SH-SY5Y (cell line): ENCODE results near the gene DOCK3.

ENCODE experiments used
- GATA2 ChIP-seq: IDR thresholded peaks from 2 replicates; pipeline ENCODE4 v1.6.1; 2011; ENCODE audit warnings: mild to moderate bottlenecking, low read depth, low read length
- GATA3 ChIP-seq: IDR thresholded peaks from 2 replicates; pipeline ENCODE4 v1.6.1; 2011; ENCODE audit warnings: low read depth, mild to moderate bottlenecking, low read length, moderate library complexity

DOCK3 gene

GRCh38 chr3:51110586-51110985 is 435.9 kb downstream of the DOCK3 start:
- TF ChIP-seq GATA3: no peak
- TF ChIP-seq GATA2: no peak

- TF ChIP-seq GATA3 (no peak), GATA2 (no peak)
Measured at GRCh38 chr3:51122944-51123343, 448.2 kb downstream of the DOCK3 start.

- no peak for TF ChIP-seq GATA2
- TF ChIP-seq GATA3: no peak
Measured at GRCh38 chr3:51123531-51123930, 448.8 kb downstream of the DOCK3 start.

- TF ChIP-seq GATA3 (no peak), GATA2 (no peak)
Measured at GRCh38 chr3:51137715-51138114, 463.0 kb downstream of the DOCK3 start.

- TF ChIP-seq GATA2 (no peak), GATA3 (no peak)
Measured at GRCh38 chr3:51139616-51140015, 464.9 kb downstream of the DOCK3 start.

- no peak for TF ChIP-seq GATA3
Measured at GRCh38 chr3:51141573-51141972, 466.8 kb downstream of the DOCK3 start.

- TF ChIP-seq GATA3 (no peak), GATA2 (no peak)
Measured at GRCh38 chr3:51145811-51146585, 471.3 kb downstream of the DOCK3 start.

- TF ChIP-seq GATA3 (no peak), GATA2 (no peak)
Measured at GRCh38 chr3:51146781-51147180, 472.1 kb downstream of the DOCK3 start.

- TF ChIP-seq GATA2: no peak
- no peak for TF ChIP-seq GATA3
Measured at GRCh38 chr3:51156147-51156546, 481.4 kb downstream of the DOCK3 start.

GRCh38 chr3:51163051-51163450 is 488.3 kb downstream of the DOCK3 start:
- TF ChIP-seq GATA3: no peak

- no peak for TF ChIP-seq GATA2
- no peak for TF ChIP-seq GATA3
Measured at GRCh38 chr3:51173518-51174271, 499.0 kb downstream of the DOCK3 start.

- TF ChIP-seq GATA2: no peak
- TF ChIP-seq GATA3: no peak
Measured at GRCh38 chr3:51176923-51177322, 502.2 kb downstream of the DOCK3 start.

GRCh38 chr3:51190199-51190598 is 515.5 kb downstream of the DOCK3 start:
- TF ChIP-seq GATA3: no peak
- no peak for TF ChIP-seq GATA2

GRCh38 chr3:51190827-51191226 is 516.1 kb downstream of the DOCK3 start:
- TF ChIP-seq GATA2 (no peak), GATA3 (no peak)

- TF ChIP-seq GATA2 (no peak), GATA3 (no peak)
Measured at GRCh38 chr3:51191768-51192167, 517.0 kb downstream of the DOCK3 start.
